ENCODE results near the gene ZP1.

Gene ZP1

GRCh38 chr11:60844045-60844869 is 23.1 kb upstream of the ZP1 start:
- no peak for DNase-seq (ENCODE audit: low read depth in 4 of 4, low spot score in 1 of 4)

- no peak for DNase-seq (ENCODE audit: low read depth in 4 of 4, low spot score in 1 of 4)
Observed at GRCh38 chr11:60844870-60845221, 22.5 kb upstream of the ZP1 start.

- no peak for DNase-seq (ENCODE audit: low read depth in 4 of 4, low spot score in 1 of 4)
Observed at GRCh38 chr11:60845338-60845737, 22.0 kb upstream of the ZP1 start.

GRCh38 chr11:60847281-60847680 is 20.1 kb upstream of the ZP1 start:
- DNase-seq (ENCODE audit: low read depth in 4 of 4, low spot score in 1 of 4): no peak

GRCh38 chr11:60847896-60848295 is 19.4 kb upstream of the ZP1 start:
- DNase-seq (ENCODE audit: low read depth in 4 of 4, low spot score in 1 of 4): no peak

- DNase-seq (ENCODE audit: low read depth in 4 of 4, low spot score in 1 of 4): no peak
Observed at GRCh38 chr11:60848714-60849151, 18.6 kb upstream of the ZP1 start.

GRCh38 chr11:60849641-60850520 is 17.5 kb upstream of the ZP1 start:
- no peak for DNase-seq (ENCODE audit: low read depth in 4 of 4, low spot score in 1 of 4)

GRCh38 chr11:60851327-60852104 is 15.8 kb upstream of the ZP1 start:
- no peak for DNase-seq (ENCODE audit: low read depth in 4 of 4, low spot score in 1 of 4)

- DNase-seq (ENCODE audit: low read depth in 4 of 4, low spot score in 1 of 4): no peak
Observed at GRCh38 chr11:60852117-60852981, 15.0 kb upstream of the ZP1 start.

GRCh38 chr11:60852982-60853950 is 14.1 kb upstream of the ZP1 start:
- no peak for DNase-seq (ENCODE audit: low read depth in 4 of 4, low spot score in 1 of 4)

- no peak for DNase-seq (ENCODE audit: low read depth in 4 of 4, low spot score in 1 of 4)
Observed at GRCh38 chr11:60854140-60854846, 13.0 kb upstream of the ZP1 start.

GRCh38 chr11:60854847-60855725 is 12.3 kb upstream of the ZP1 start:
- DNase-seq (ENCODE audit: low read depth in 4 of 4, low spot score in 1 of 4): no peak

- no peak for DNase-seq (ENCODE audit: low read depth in 4 of 4, low spot score in 1 of 4)
Observed at GRCh38 chr11:60855726-60856633, 11.4 kb upstream of the ZP1 start, which contains the start of gene PTGDR2. TSS of gene PTGDR2 (minus strand) at chr11:60855950. CDS start at chr11:60853722, 2,228 bp downstream.

- DNase-seq (ENCODE audit: low read depth in 4 of 4, low spot score in 1 of 4): no peak
Observed at GRCh38 chr11:60857378-60858232, 9.7 kb upstream of the ZP1 start.

GRCh38 chr11:60858236-60858635 is 9.1 kb upstream of the ZP1 start:
- DNase-seq (ENCODE audit: low read depth in 4 of 4, low spot score in 1 of 4): no peak
